Cardiac fibroblast (primary cell): ENCODE data around the gene EIF4G1.
A peak's percentile ranks its signal among the peaks of the same experiment; 100 is the strongest.

Experiments
- DNase-seq, 2 donors: peaks; one replicate each; pipeline versions ENCODE4 v3.0.0 to v3.0.0-alpha.2; 2010; ENCODE audit warnings: low read depth in 2 of 2
- H3K4me3 ChIP-seq, 2 donors: replicated peaks in 1 of 2; 1 replicate in 1 of 2; 2 replicates in 1 of 2; pipeline ENCODE4 v1.5.1; 2011; ENCODE audit warnings: low read depth in 2 of 2, low read length in 2 of 2, mild to moderate bottlenecking in 2 of 2, moderate library complexity in 1 of 2
- TF ChIP-seq, protein P1 (sequence below): IDR thresholded peaks from one replicate; pipeline ENCODE4 v1.5.1; 2011; ENCODE audit warnings: low read depth, mild to moderate bottlenecking, low read length, inconsistent platforms

Gene EIF4G1

GRCh38 chr3:184315871-184316661, 1.7 kb downstream of the EIF4G1 start:
- H3K4me3 ChIP-seq = peak overlapping the region; percentile 85
- TF ChIP-seq, protein P1, sequence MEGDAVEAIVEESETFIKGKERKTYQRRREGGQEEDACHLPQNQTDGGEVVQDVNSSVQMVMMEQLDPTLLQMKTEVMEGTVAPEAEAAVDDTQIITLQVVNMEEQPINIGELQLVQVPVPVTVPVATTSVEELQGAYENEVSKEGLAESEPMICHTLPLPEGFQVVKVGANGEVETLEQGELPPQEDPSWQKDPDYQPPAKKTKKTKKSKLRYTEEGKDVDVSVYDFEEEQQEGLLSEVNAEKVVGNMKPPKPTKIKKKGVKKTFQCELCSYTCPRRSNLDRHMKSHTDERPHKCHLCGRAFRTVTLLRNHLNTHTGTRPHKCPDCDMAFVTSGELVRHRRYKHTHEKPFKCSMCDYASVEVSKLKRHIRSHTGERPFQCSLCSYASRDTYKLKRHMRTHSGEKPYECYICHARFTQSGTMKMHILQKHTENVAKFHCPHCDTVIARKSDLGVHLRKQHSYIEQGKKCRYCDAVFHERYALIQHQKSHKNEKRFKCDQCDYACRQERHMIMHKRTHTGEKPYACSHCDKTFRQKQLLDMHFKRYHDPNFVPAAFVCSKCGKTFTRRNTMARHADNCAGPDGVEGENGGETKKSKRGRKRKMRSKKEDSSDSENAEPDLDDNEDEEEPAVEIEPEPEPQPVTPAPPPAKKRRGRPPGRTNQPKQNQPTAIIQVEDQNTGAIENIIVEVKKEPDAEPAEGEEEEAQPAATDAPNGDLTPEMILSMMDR = no peak
- peak in 1 of 2 donors; percentile 29 for DNase-seq

DNA sequence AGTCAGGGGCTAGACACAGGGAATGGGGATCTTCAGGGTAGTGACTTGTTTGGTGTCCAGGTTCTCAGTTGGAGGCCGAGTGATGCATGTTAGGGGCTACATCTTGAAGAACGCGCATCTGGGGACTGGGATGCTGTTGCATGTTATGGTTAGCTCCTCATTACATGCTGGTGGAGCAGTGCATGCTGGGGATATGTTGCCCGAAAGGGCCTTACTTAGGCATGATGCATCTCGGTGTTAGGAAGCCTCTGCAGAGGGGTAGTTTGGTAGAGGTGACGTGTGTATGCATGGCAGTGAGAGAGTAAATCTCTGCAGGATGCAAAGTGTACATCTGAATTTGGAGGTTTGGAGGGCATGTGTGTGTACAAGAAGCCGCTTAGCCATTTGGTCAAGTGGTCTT, 2.4 kb downstream of the EIF4G1 start:
- peak overlapping the region; percentile 85 for H3K4me3 ChIP-seq
- TF ChIP-seq, protein P1 = no peak
- DNase-seq = peak in 1 of 2 donors; percentile 34

- no peak for DNase-seq
- TF ChIP-seq, protein P1 = no peak
- peak overlapping the region; percentile 85 for H3K4me3 ChIP-seq
These were observed 2.8 kb downstream of the EIF4G1 start for GRCh38 chr3:184317201-184317600.

DNA sequence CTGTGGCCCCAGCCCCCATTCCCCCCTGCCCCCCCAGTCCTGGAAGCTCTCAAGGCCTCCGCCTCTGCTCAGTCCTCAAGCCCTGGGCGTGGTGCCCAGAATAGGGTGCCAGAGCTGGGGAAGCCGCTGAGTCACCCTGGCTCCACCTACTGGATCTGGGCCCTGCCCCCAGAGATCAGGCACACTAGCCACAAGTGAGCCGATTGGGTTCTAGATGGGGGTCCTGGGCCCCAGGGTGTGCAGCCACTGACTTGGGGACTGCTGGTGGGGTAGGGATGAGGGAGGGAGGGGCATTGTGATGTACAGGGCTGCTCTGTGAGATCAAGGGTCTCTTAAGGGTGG, 5.7 kb downstream of the EIF4G1 start:
- TF ChIP-seq, protein P1 = no peak
- H3K4me3 ChIP-seq = peak overlapping the region; percentile 30 to 38
- DNase-seq = peak; percentile 97 to 98

DNA sequence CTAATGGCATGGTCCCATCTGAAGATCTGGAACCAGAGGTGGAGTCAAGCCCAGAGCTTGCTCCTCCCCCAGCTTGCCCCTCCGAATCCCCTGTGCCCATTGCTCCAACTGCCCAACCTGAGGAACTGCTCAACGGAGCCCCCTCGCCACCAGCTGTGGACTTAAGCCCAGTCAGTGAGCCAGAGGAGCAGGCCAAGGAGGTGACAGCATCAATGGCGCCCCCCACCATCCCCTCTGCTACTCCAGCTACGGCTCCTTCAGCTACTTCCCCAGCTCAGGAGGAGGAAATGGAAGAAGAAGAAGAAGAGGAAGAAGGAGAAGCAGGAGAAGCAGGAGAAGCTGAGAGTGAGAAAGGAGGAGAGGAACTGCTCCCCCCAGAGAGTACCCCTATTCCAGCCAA, 7.3 kb downstream of the EIF4G1 start:
- DNase-seq = no peak
- H3K4me3 ChIP-seq = no peak overlapping the region

DNA sequence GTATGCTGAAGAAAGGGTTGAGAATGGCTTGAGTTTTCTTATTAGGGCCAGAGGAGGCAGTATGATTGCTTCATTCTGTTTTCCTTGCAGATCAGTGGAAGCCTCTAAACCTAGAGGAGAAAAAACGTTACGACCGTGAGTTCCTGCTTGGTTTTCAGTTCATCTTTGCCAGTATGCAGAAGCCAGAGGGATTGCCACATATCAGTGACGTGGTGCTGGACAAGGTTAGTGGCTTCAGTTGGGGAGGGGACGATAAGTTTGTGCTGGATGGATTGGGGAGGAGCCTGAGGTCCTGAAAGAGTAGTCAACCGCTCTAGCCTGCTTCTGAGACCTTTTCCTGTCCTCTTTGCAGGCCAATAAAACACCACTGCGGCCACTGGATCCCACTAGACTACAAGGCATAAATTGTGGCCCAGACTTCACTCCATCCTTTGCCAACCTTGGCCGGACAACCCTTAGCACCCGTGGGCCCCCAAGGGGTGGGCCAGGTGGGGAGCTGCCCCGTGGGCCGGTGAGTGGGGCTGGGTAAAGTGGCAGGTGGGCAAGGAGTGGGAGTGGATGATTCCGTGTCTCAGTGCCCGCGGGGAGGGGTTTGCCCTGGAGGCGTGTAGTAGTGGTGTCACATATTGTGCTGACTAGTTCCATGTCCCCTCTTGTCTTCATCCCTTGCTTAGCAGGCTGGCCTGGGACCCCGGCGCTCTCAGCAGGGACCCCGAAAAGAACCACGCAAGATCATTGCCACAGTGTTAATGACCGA, 8.5 kb downstream of the EIF4G1 start:
- TF ChIP-seq, protein P1 = no peak

More for the DNA sequence above, 7.3 kb downstream of the EIF4G1 start:
- TF ChIP-seq, protein P1 = no peak

More for the DNA sequence above, 8.5 kb downstream of the EIF4G1 start:
- H3K4me3 ChIP-seq = no peak overlapping the region
- DNase-seq = no peak
